PC-9 (cell line): ENCODE measurements around the gene RNF7. TPM values are rescaled to one million over a fixed set of nuclear protein-coding genes. Genes with fewer than 3 reads are reported as not detected.

ENCODE experiments used
- BruUV-seq: library from RNA; stranded (reverse); fragments of 400-500 nt; replicated peaks from 2 replicates; lab custom pipeline; 2021; lab: Mats Ljungman, UMichigan
- CTCF ChIA-PET: fragments of 300-600 bp; sonication (Branson Sonifier 250); formaldehyde crosslinking; loops from one replicate; lab custom pipeline; 2022; ENCODE audit warnings: antibody characterized with exemption; lab: Charles Lee
- POLR2A ChIA-PET: fragments of 300-600 bp; sonication (Branson Sonifier 250); formaldehyde crosslinking; loops from one replicate; lab custom pipeline; 2022; ENCODE audit warnings: antibody characterized with exemption; ENCODE audit not compliant: unreplicated experiment; lab: Charles Lee
- DNase-seq, 2 experiments: peaks; one replicate each; pipeline versions ENCODE4 v3.0.0 to v3.0.0-alpha.2; 2015 to 2022; ENCODE audit warnings: mixed read lengths in 1 of 2
- H2AFZ ChIP-seq: fragments of 200-600 bp; sonication (generic); 2 replicates; pipeline ENCODE4 v1.8.1; 2017; ENCODE audit warnings: antibody characterized with exemption
- H3F3A ChIP-seq: fragments of 200-600 bp; sonication (generic); 2 replicates; pipeline ENCODE4 v1.8.1; 2017; ENCODE audit warnings: antibody characterized with exemption, mild to moderate bottlenecking, low read depth; ENCODE audit not compliant: insufficient read depth
- H3K27ac ChIP-seq: fragments of 200-600 bp; sonication (generic); 2 replicates; pipeline ENCODE4 v1.6.1; 2016; ENCODE audit warnings: mixed run types
- H3K27me3 ChIP-seq: fragments of 200-600 bp; sonication (generic); 2 replicates; pipeline ENCODE4 v1.6.1; 2016; ENCODE audit warnings: low read depth, mixed run types; ENCODE audit not compliant: insufficient read depth
- H3K36me3 ChIP-seq: fragments of 200-600 bp; sonication (generic); 2 replicates; pipeline ENCODE4 v1.6.1; 2016; ENCODE audit warnings: low read depth, mixed run types
- H3K4me1 ChIP-seq: fragments of 200-600 bp; sonication (generic); replicated peaks from 2 replicates; pipeline ENCODE4 v1.6.1; 2016; ENCODE audit warnings: mixed run types; ENCODE audit not compliant: insufficient read depth
- H3K4me2 ChIP-seq: fragments of 200-600 bp; sonication (generic); 2 replicates; pipeline ENCODE4 v1.6.1; 2017; ENCODE audit warnings: mixed run types
- H3K4me3 ChIP-seq: fragments of 200-600 bp; sonication (generic); 2 replicates; pipeline ENCODE4 v1.6.1; 2016; ENCODE audit warnings: mixed run types
- H3K79me2 ChIP-seq: fragments of 200-600 bp; sonication (generic); 2 replicates; pipeline ENCODE4 v1.6.1; 2017; ENCODE audit warnings: low read depth, mixed run types
- H3K9me2 ChIP-seq: fragments of 200-600 bp; sonication (generic); 2 replicates; pipeline ENCODE4 v1.8.1; 2017; ENCODE audit warnings: mild to moderate bottlenecking; ENCODE audit not compliant: insufficient read depth
- H3K9me3 ChIP-seq: fragments of 200-600 bp; sonication (generic); 2 replicates; pipeline ENCODE4 v1.8.1; 2016; ENCODE audit warnings: low read depth; ENCODE audit not compliant: insufficient read depth
- H4K20me1 ChIP-seq: fragments of 200-600 bp; sonication (generic); 2 replicates; pipeline ENCODE4 v1.8.1; 2017; ENCODE audit not compliant: insufficient read depth
- CTCF ChIP-seq: fragments of 200-600 bp; sonication (generic); conservative IDR thresholded peaks from 2 replicates; pipeline ENCODE4 v1.6.1; 2017; ENCODE audit warnings: mixed run types, antibody characterized with exemption, mild to moderate bottlenecking, moderate library complexity
- EZH2 ChIP-seq: fragments of 200-600 bp; sonication (generic); IDR thresholded peaks from 2 replicates; pipeline ENCODE4 v1.8.0; 2017; ENCODE audit warnings: antibody characterized with exemption, low read depth
- intact Hi-C: fragments of 100-400 bp; cut with micrococcal nuclease; formaldehyde crosslinking; loops from one replicate; pipeline ENCODE4 v1.10.0; 2022; ENCODE audit not compliant: unreplicated experiment
- total RNA-seq: library from RNA; stranded (reverse); gene quantifications from 2 replicates; pipeline ENCODE4 v1.2.3, GENCODE V29; 2021

RNF7 gene
- total RNA-seq, 1 experiment from 2014 or later, result 82.2 TPM

- no peak overlapping the region for H3K27ac ChIP-seq
- no TSS peak for BruUV-seq
- no peaks in the 10 kb centered on the region for H4K20me1 ChIP-seq
- H3K9me3 ChIP-seq, result no peaks in the 10 kb centered on the region
- peaks cover 9% of the 10 kb centered on the region for H3K4me1 ChIP-seq
- TF ChIP-seq CTCF (no peak), EZH2 (no peak)
- H3K4me3 ChIP-seq, result no peak overlapping the region
- no peaks in the 10 kb centered on the region for H3K79me2 ChIP-seq
- H3F3A ChIP-seq, result peaks cover 4% of the 10 kb centered on the region; the same call in 1 of the 2 replicates
- H3K27me3 ChIP-seq, result no peaks in the 10 kb centered on the region
- POLR2A ChIA-PET, result no interaction called here
- no peaks in the 10 kb centered on the region for H3K36me3 ChIP-seq
- no peak for DNase-seq
- H3K4me2 ChIP-seq, result no peak overlapping the region
- H3K9me2 ChIP-seq, result no peaks in the 10 kb centered on the region; the same call in 1 of the 2 replicates
- no peak overlapping the region for H2AFZ ChIP-seq
- CTCF ChIA-PET, result no interaction called here
- intact Hi-C loops, result no loop called here
Measured at GRCh38 chr3:141710888-141711616, 27.0 kb upstream of the RNF7 start.

DNA sequence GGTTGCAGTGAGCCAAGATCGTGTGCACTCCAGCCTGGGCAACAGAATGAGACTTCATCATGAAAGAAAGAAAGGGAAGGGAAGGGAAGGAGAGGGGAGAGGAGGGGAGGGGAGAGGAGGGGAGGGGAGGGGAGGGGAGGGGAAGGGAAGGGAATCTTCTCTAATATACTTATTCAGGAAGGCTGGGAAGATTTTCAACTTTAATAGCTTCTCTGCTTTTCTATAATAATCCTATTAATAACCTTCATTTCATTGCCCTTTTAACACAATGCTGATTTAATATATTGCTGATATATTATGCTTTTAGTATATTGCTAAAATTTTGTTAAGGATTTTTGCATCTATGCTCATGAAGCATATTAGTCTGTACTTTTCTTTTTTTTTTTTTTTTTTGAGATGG, 23.4 kb upstream of the RNF7 start:
- Histone ChIP-seq H3K9me3 (no peaks in the 10 kb centered on the region), H3F3A (no peaks in the 10 kb centered on the region), H3K27me3 (no peaks in the 10 kb centered on the region), H3K36me3 (no peaks in the 10 kb centered on the region), H3K79me2 (no peaks in the 10 kb centered on the region), H3K4me3 (no peak overlapping the region), H4K20me1 (no peaks in the 10 kb centered on the region), H3K4me2 (no peak overlapping the region), H3K4me1 (no peaks in the 10 kb centered on the region), H3K27ac (no peak overlapping the region), H3K9me2 (no peaks in the 10 kb centered on the region; the same call in 1 of the 2 replicates), H2AFZ (no peak overlapping the region)
- POLR2A ChIA-PET, result no interaction called here
- CTCF ChIA-PET, result interaction anchor here (0.7 to 0.8 kb wide), 4 partner anchors 50 to 445 kb away, joined by 4 to 13 read pairs (median 6); no protein-coding TSS in a partner anchor
- DNase-seq, result no peak
- BruUV-seq, result no TSS peak
- intact Hi-C loops, result no loop called here
- TF ChIP-seq CTCF (no peak), EZH2 (no peak)

GRCh38 chr3:141722081-141722480, 16.0 kb upstream of the RNF7 start:
- H3K9me2 ChIP-seq, result no peaks in the 10 kb centered on the region
- H3K36me3 ChIP-seq, result no peaks in the 10 kb centered on the region
- ChIA-PET POLR2A (no interaction called here), CTCF (interaction anchor here (0.6 kb wide), 1 partner anchor 659 kb away, joined by 5 read pairs; no protein-coding TSS in a partner anchor)
- no peaks in the 10 kb centered on the region for H3F3A ChIP-seq
- H4K20me1 ChIP-seq, result no peaks in the 10 kb centered on the region
- H3K27me3 ChIP-seq, result no peaks in the 10 kb centered on the region
- no peaks in the 10 kb centered on the region for H3K4me1 ChIP-seq
- no peaks in the 10 kb centered on the region for H3K9me3 ChIP-seq
- no peak for TF ChIP-seq EZH2
- TF ChIP-seq CTCF, result no peak
- no peak overlapping the region for H2AFZ ChIP-seq
- H3K4me2 ChIP-seq, result no peak overlapping the region
- H3K4me3 ChIP-seq, result no peak overlapping the region
- no TSS peak for BruUV-seq
- no peaks in the 10 kb centered on the region for H3K79me2 ChIP-seq
- intact Hi-C loops, result no loop called here
- no peak for DNase-seq
- H3K27ac ChIP-seq, result no peak overlapping the region
